CD4-positive, alpha-beta T cell treated with Interleukin-12 subunit alpha and Interleukin-12 subunit beta, for 1 hour (primary cell): ENCODE results near the gene GDF10.

Experiments
- DNase-seq: peaks from one replicate; pipeline ENCODE4 v3.0.0-alpha.2; 2020

The GDF10 gene

GRCh38 chr10:47358457-47358856, 58.5 kb downstream of the GDF10 start:
- DNase-seq, result no peak

GRCh38 chr10:47359101-47359500, 59.1 kb downstream of the GDF10 start:
- DNase-seq, result no peak

- DNase-seq, result no peak
Observed at GRCh38 chr10:47359626-47360418, 59.8 kb downstream of the GDF10 start.

GRCh38 chr10:47360419-47361040, 60.5 kb downstream of the GDF10 start:
- no peak for DNase-seq

- peak; percentile 19 for DNase-seq
Observed at GRCh38 chr10:47361293-47361692, 61.3 kb downstream of the GDF10 start.

- DNase-seq, result no peak
Observed at GRCh38 chr10:47362199-47362598, 62.2 kb downstream of the GDF10 start.
